NT2/D1 (cell line): Measurements from ENCODE around the gene SLC25A48.

ENCODE experiments used
- SUZ12 ChIP-seq: IDR thresholded peaks from 2 replicates; pipeline ENCODE4 v1.6.1; 2011; ENCODE audit not compliant: insufficient read length, insufficient read depth; ENCODE audit errors: extremely low read depth
- YY1 ChIP-seq: IDR thresholded peaks from 2 replicates; pipeline ENCODE4 v1.6.1; 2011; ENCODE audit not compliant: insufficient read length, insufficient read depth
- ZNF274 ChIP-seq: IDR thresholded peaks from 2 replicates; pipeline ENCODE4 v1.6.1; 2011; ENCODE audit warnings: mild to moderate bottlenecking, low read depth, low read length

DNA sequence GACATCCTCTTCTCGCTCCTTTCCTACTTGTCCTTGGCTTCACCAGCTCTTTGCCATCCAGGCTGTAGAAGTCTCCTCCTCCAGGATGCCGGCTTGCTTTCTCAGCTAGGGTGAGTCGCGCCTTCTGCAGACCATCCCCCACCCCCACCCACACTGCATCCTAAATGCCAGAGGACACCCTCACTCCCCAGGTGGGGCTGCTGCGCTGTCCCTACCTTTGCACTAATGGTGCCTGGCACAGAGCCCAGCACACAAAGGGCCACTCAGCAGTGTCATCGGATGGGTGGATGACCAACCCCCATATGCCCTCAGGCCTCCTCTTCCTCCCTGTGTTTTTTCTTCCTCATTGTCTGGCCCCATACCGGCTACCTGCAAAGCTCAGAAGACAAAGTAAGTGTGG, 46.3 kb downstream of the SLC25A48 start:
- TF ChIP-seq YY1 (no peak), ZNF274 (no peak), SUZ12 (no peak)
